OCI-LY3 (cell line): ENCODE measurements around the gene GPATCH4.
"Not testable (repeated sequence)": the region's sequence is repeated elsewhere in the genome, so short reads cannot be mapped to it uniquely, and the experiment has no call there.

ENCODE experiments used
- H2AFZ ChIP-seq: fragments of 200-600, 300-600 bp; shearing (Covaris generic); 2 replicates; pipeline ENCODE4 v1.6.0; 2014; ENCODE audit warnings: antibody characterized with exemption, low read depth, low read length
- H3K27ac ChIP-seq: fragments of 200-600, 300-600 bp; sonication (generic); 2 replicates; pipeline ENCODE4 v1.5.1; 2014; ENCODE audit warnings: mild to moderate bottlenecking, low read length, moderate library complexity, mixed read lengths
- H3K27me3 ChIP-seq: fragments of 200-600, 300-600 bp; sonication (generic); 2 replicates; pipeline ENCODE4 v1.6.1; 2014; ENCODE audit warnings: low read depth, low read length, mixed read lengths
- H3K36me3 ChIP-seq: fragments of 200-600, 300-600 bp; sonication (generic); replicated peaks from 2 replicates; pipeline ENCODE3; 2014; ENCODE audit warnings: low read depth, low read length, mixed read lengths
- H3K4me1 ChIP-seq: fragments of 300-600, 200-600 bp; sonication (generic); 2 replicates; pipeline ENCODE4 v1.6.1; 2014; ENCODE audit warnings: low read length, mixed read lengths
- H3K4me2 ChIP-seq: fragments of 200-600, 300-600 bp; sonication (generic); 2 replicates; pipeline ENCODE4 v1.6.1; 2014; ENCODE audit warnings: low read length, mixed read lengths
- H3K4me3 ChIP-seq: fragments of 300-600, 200-600 bp; sonication (generic); 2 replicates; pipeline ENCODE4 v1.5.1; 2014; ENCODE audit warnings: antibody characterized with exemption, mild to moderate bottlenecking, low read length, moderate library complexity
- H3K79me2 ChIP-seq: fragments of 300-600, 200-600 bp; shearing (Covaris generic); 2 replicates; pipeline ENCODE4 v1.6.1; 2014; ENCODE audit warnings: mild to moderate bottlenecking, low read length, mixed read lengths
- H3K9ac ChIP-seq: fragments of 300-600, 200-600 bp; shearing (Covaris generic); 2 replicates; pipeline ENCODE4 v1.6.0; 2014; ENCODE audit warnings: mild to moderate bottlenecking, low read length, moderate library complexity
- H3K9me3 ChIP-seq: fragments of 200-600, 300-600 bp; shearing (Covaris generic); 2 replicates; pipeline ENCODE4 v1.6.1; 2014; ENCODE audit warnings: low read length, mixed read lengths; ENCODE audit not compliant: insufficient read depth
- H4K20me1 ChIP-seq: fragments of 200-600, 300-600 bp; sonication (generic); 2 replicates; pipeline ENCODE4 v1.6.1; 2016; ENCODE audit warnings: low read length, mixed read lengths; ENCODE audit not compliant: insufficient read depth
- CTCF ChIP-seq: fragments of 200-600, 300-600 bp; sonication (generic); IDR thresholded peaks from 2 replicates; pipeline ENCODE4 v1.5.1; 2014; ENCODE audit warnings: antibody characterized with exemption, low read length, low read depth
- EZH2phosphoT487 ChIP-seq: fragments of 200-600 bp; shearing (Covaris generic); IDR thresholded peaks from 2 replicates; pipeline ENCODE4 v1.6.1; 2018; ENCODE audit warnings: antibody characterized with exemption, mixed run types, low read depth

GPATCH4 gene

GRCh38 chr1:156638189-156638985 lies 37.1 kb upstream of the GPATCH4 start:
- Histone ChIP-seq H3K27me3 (peaks cover 60% of the 10 kb centered on the region), H3K4me3 (no peak overlapping the region), H3K4me2 (no peak overlapping the region), H3K79me2 (no peaks in the 10 kb centered on the region), H3K36me3 (no peaks in the 10 kb centered on the region), H4K20me1 (no peaks in the 10 kb centered on the region), H2AFZ (no peak overlapping the region), H3K9ac (no peak overlapping the region), H3K27ac (no peak overlapping the region), H3K4me1 (no peaks in the 10 kb centered on the region), H3K9me3 (no peaks in the 10 kb centered on the region)
- TF ChIP-seq CTCF, result no peak

- no peaks in the 10 kb centered on the region for H4K20me1 ChIP-seq
- TF ChIP-seq CTCF (no peak), EZH2phosphoT487 (no peak)
- H3K79me2 ChIP-seq, result no peaks in the 10 kb centered on the region
- no peak overlapping the region for H3K27ac ChIP-seq
- no peaks in the 10 kb centered on the region for H3K4me1 ChIP-seq
- H3K4me3 ChIP-seq, result no peak overlapping the region
- H3K9me3 ChIP-seq, result no peaks in the 10 kb centered on the region
- H2AFZ ChIP-seq, result no peak overlapping the region
- no peak overlapping the region for H3K4me2 ChIP-seq
- no peaks in the 10 kb centered on the region for H3K36me3 ChIP-seq
- H3K9ac ChIP-seq, result no peak overlapping the region
- peaks cover 34% of the 10 kb centered on the region for H3K27me3 ChIP-seq
These were observed 31.1 kb upstream of the GPATCH4 start for GRCh38 chr1:156632355-156632754.

- H3K27ac ChIP-seq, H3K36me3 ChIP-seq, H3K79me2 ChIP-seq, H3K4me2 ChIP-seq, H2AFZ ChIP-seq, H3K4me1 ChIP-seq, H3K9ac ChIP-seq, H3K4me3 ChIP-seq, H4K20me1 ChIP-seq, H3K9me3 ChIP-seq: not testable (repeated sequence)
- peaks cover 34% of the 10 kb centered on the region for H3K27me3 ChIP-seq
These were observed 29.9 kb upstream of the GPATCH4 start for GRCh38 chr1:156631152-156631551.

- peaks cover 33% of the 10 kb centered on the region for H3K27me3 ChIP-seq
- H4K20me1 ChIP-seq, result no peaks in the 10 kb centered on the region
- no peak overlapping the region for H3K27ac ChIP-seq
- no peaks in the 10 kb centered on the region for H3K4me1 ChIP-seq
- H3K9ac ChIP-seq, result no peak overlapping the region
- no peak overlapping the region for H3K4me3 ChIP-seq
- no peaks in the 10 kb centered on the region for H3K9me3 ChIP-seq
- no peak for TF ChIP-seq CTCF
- TF ChIP-seq EZH2phosphoT487, result no peak
- H3K79me2 ChIP-seq, result no peaks in the 10 kb centered on the region
- no peaks in the 10 kb centered on the region for H3K36me3 ChIP-seq
- no peak overlapping the region for H2AFZ ChIP-seq
- no peak overlapping the region for H3K4me2 ChIP-seq
These were observed 28.7 kb upstream of the GPATCH4 start for GRCh38 chr1:156629823-156630449.
